HepG2 (cell line): ENCODE results near the gene HPS3. TPM values are rescaled to one million over a fixed set of nuclear protein-coding genes. Genes with fewer than 3 reads are reported as not detected.

Source experiments
- CHD2 ChIP-seq: IDR thresholded peaks from 2 replicates; pipeline ENCODE4 v1.6.1; 2011; ENCODE audit warnings: low read depth, low read length, improper control_type of control experiment
- CHD4 ChIP-seq: fragments of 200-600 bp; sonication (generic); IDR thresholded peaks from 2 replicates; pipeline ENCODE4 v1.7.0; 2017; ENCODE audit warnings: mild to moderate bottlenecking, low read length, borderline replicate concordance
- CSRNP2 ChIP-seq: sonication (generic); formaldehyde crosslinking; conservative IDR thresholded peaks from 2 replicates; pipeline ENCODE4 v1.8.0; 2022; ENCODE audit warnings: low read depth, missing genetic modification reagents
- ELF1 ChIP-seq: sonication (generic); formaldehyde crosslinking; IDR thresholded peaks from 2 replicates; pipeline ENCODE4 v1.4.0; 2020; ENCODE audit warnings: missing genetic modification reagents
- FOXA3 ChIP-seq: IDR thresholded peaks from 2 replicates; pipeline ENCODE4 v1.6.1; 2016; ENCODE audit warnings: missing genetic modification reagents, missing compliant biosample characterization
- GLI4 ChIP-seq: sonication (generic); formaldehyde crosslinking; IDR thresholded peaks from 2 replicates; pipeline ENCODE4 v1.5.1; 2020; ENCODE audit warnings: missing genetic modification reagents, mild to moderate bottlenecking, moderate library complexity, borderline replicate concordance
- IKZF1 ChIP-seq: fragments of 450-650 bp; IDR thresholded peaks from 2 replicates; pipeline ENCODE4 v1.7.1; 2016
- JUND ChIP-seq: sonication (generic); formaldehyde crosslinking; IDR thresholded peaks from 2 replicates; pipeline ENCODE4 v1.8.0; 2022; ENCODE audit warnings: mild to moderate bottlenecking, missing genetic modification reagents
- KLF16 ChIP-seq, 2 experiments: sonication (generic) in 1 of 2; formaldehyde crosslinking in 1 of 2; IDR thresholded peaks; 2 replicates each; pipeline versions ENCODE4 v1.6.1 to v1.8.0; 2016 to 2023; ENCODE audit warnings: missing genetic modification reagents in 2 of 2, missing compliant biosample characterization in 1 of 2
- NCOR1 ChIP-seq: fragments of 200-600 bp; sonication (generic); IDR thresholded peaks from 2 replicates; pipeline ENCODE4 v1.7.0; 2017; ENCODE audit warnings: antibody characterized with exemption, low read length, borderline replicate concordance
- NFYC ChIP-seq: IDR thresholded peaks from 2 replicates; pipeline ENCODE4 v1.6.1; 2016; ENCODE audit warnings: missing genetic modification reagents, missing compliant biosample characterization
- NR2F1 ChIP-seq, 2 experiments: fragments of 450-650 bp in 1 of 2; formaldehyde crosslinking in 1 of 2; IDR thresholded peaks; 2 replicates each; pipeline versions ENCODE4 v1.5.0 to v1.6.1; 2016 to 2020; ENCODE audit warnings: mild to moderate bottlenecking in 1 of 2, missing compliant biosample characterization in 1 of 2, missing genetic modification reagents in 1 of 2, moderate library complexity in 1 of 2
- PCBP2 ChIP-seq: fragments of 200-400 bp; formaldehyde crosslinking; optimal IDR thresholded peaks from 2 replicates; pipeline ENCODE3; 2018; ENCODE audit warnings: low read length, low read depth; ENCODE audit not compliant: poor library complexity, severe bottlenecking
- PRDM15 ChIP-seq: sonication (generic); formaldehyde crosslinking; IDR thresholded peaks from 2 replicates; pipeline ENCODE4 v1.4.0; 2020; ENCODE audit warnings: missing genetic modification reagents
- ZFP1 ChIP-seq: IDR thresholded peaks from 2 replicates; pipeline ENCODE4 v1.6.1; 2016
- ZNF20 ChIP-seq: sonication (generic); formaldehyde crosslinking; IDR thresholded peaks from 2 replicates; pipeline ENCODE4 v1.4.0; 2020; ENCODE audit warnings: mild to moderate bottlenecking, moderate library complexity, missing genetic modification reagents
- ZNF367 ChIP-seq: sonication (generic); formaldehyde crosslinking; IDR thresholded peaks from 2 replicates; pipeline ENCODE4 v1.4.0; 2020; ENCODE audit warnings: missing genetic modification reagents, borderline replicate concordance
- ZNF468 ChIP-seq: sonication (generic); formaldehyde crosslinking; IDR thresholded peaks from 2 replicates; pipeline ENCODE4 v1.8.0; 2022; ENCODE audit warnings: mild to moderate bottlenecking, moderate library complexity, missing genetic modification reagents
- ZNF615 ChIP-seq: sonication (generic); formaldehyde crosslinking; IDR thresholded peaks from 2 replicates; pipeline ENCODE4 v1.5.0; 2020; ENCODE audit warnings: mild to moderate bottlenecking, missing genetic modification reagents, borderline replicate concordance
- ZNF678 ChIP-seq: sonication (generic); formaldehyde crosslinking; IDR thresholded peaks from 2 replicates; pipeline ENCODE4 v1.4.0; 2020; ENCODE audit warnings: mild to moderate bottlenecking, missing genetic modification reagents
- ZNF720 ChIP-seq: sonication (generic); formaldehyde crosslinking; IDR thresholded peaks from 2 replicates; pipeline ENCODE4 v1.4.0; 2020; ENCODE audit warnings: missing genetic modification reagents
- ZNF781 ChIP-seq: sonication (generic); formaldehyde crosslinking; IDR thresholded peaks from 2 replicates; pipeline ENCODE4 v1.5.1; 2020; ENCODE audit warnings: borderline replicate concordance, mild to moderate bottlenecking, missing genetic modification reagents; ENCODE audit errors: not compliant biosample characterization
- ZSCAN30 ChIP-seq: sonication (generic); formaldehyde crosslinking; IDR thresholded peaks from 2 replicates; pipeline ENCODE4 v1.5.0; 2020; ENCODE audit warnings: mild to moderate bottlenecking, missing genetic modification reagents
- ZSCAN31 ChIP-seq: sonication (generic); formaldehyde crosslinking; IDR thresholded peaks from 2 replicates; pipeline ENCODE4 v1.5.0; 2020; ENCODE audit warnings: low read depth, mild to moderate bottlenecking, missing genetic modification reagents
- polyA plus RNA-seq, 8 experiments: library from polyadenylated mRNA; depleted of rRNA in 3 of 8; stranded (reverse) in 7 of 8; unstranded in 1 of 8; fragments of >200 nt; fragmentation: Illumina TruSeq in 4 of 8; extraction: Trizol in 4 of 8; gene quantifications; 2 replicates each; pipeline versions ENCODE4 v1.2.1 to v1.2.3, GENCODE V29; 2011 to 2016; ENCODE audit warnings: low read depth in 4 of 8, missing spikeins in 1 of 8, mixed read lengths in 1 of 8; ENCODE audit not compliant: insufficient read depth in 1 of 8
- total RNA-seq, 5 experiments: library from RNA; depleted of rRNA; stranded (reverse); fragments of >200 nt; fragmentation: Illumina TruSeq; extraction: Trizol; gene quantifications; 2 replicates each; pipeline ENCODE4 v1.2.3, GENCODE V29; 2016; ENCODE audit warnings: low read depth in 1 of 5

The HPS3 gene
- total and polyA plus RNA-seq, 2 of the 13 experiments (the other 11 are each of a cell fraction or from before 2014, with no cell fraction given): 9.5 to 18.9 TPM

GRCh38 chr3:149086232-149086988 lies 43.0 kb upstream of the HPS3 start, which contains the start of gene HLTF (continued):
- TF ChIP-seq CSRNP2 (CRISPR knock-in tag) (peak; percentile 60; the same call in 1 of the 2 replicates), ZNF678 (CRISPR knock-in tag) (peak; percentile 89; the same call in 1 of the 2 replicates), GLI4 (peak; percentile 63; the same call in 1 of the 2 replicates), PRDM15 (CRISPR knock-in tag) (peak; percentile 78), ELF1 (peak; percentile 66; the same call in 1 of the 2 replicates), NFYC (CRISPR knock-in tag) (peak; percentile 98), PCBP2 (no peak), FOXA3 (peak; percentile 31; the same call in 1 of the 2 replicates), IKZF1 (no peak), NCOR1 (no peak), NR2F1 (CRISPR knock-in tag; IDR thresholded peaks at IDR 0.05) (peak in 1 of 2 experiments; percentile 39; a peak in 1 of 4 replicates), ZNF615 (CRISPR knock-in tag) (peak; percentile 93; the same call in 1 of the 2 replicates), ZSCAN31 (CRISPR knock-in tag) (peak; percentile 92), JUND (CRISPR knock-in tag) (no peak), KLF16 (CRISPR knock-in tag; IDR thresholded peaks at IDR 0.05) (peak in 1 of 2 experiments; percentile 44; a peak in 1 of 4 replicates), ZFP1 (CRISPR knock-in tag) (0 out of 2 replicates have a peak, but pooled peaks have one; percentile 63), CHD4 (no peak), CHD2 (peak; percentile 68; the same call in 1 of the 2 replicates), ZNF720 (CRISPR knock-in tag) (no peak), ZNF781 (peak; percentile 97), ZNF468 (0 out of 2 replicates have a peak, but pooled peaks have one; percentile 58), ZNF20 (CRISPR knock-in tag) (no peak; the same call in 1 of the 2 replicates), ZNF367 (CRISPR knock-in tag) (peak; percentile 80; the same call in 1 of the 2 replicates), ZSCAN30 (peak; percentile 85; the same call in 1 of the 2 replicates)
